GM21423 (cell line): Measurements from ENCODE around the gene INPP5B.
A peak's percentile ranks its signal among the peaks of the same experiment; 100 is the strongest.
"Not testable (repeated sequence)": the region's sequence is repeated elsewhere in the genome, so short reads cannot be mapped to it uniquely, and the experiment has no call there.

Experiments
- ATAC-seq: cut with Tn5 transposase; IDR thresholded peaks from one replicate; pipeline ENCODE4 v1.9.1; 2021; ENCODE audit warnings: mild to moderate bottlenecking, moderate library complexity; ENCODE audit not compliant: unreplicated experiment

The INPP5B gene

DNA sequence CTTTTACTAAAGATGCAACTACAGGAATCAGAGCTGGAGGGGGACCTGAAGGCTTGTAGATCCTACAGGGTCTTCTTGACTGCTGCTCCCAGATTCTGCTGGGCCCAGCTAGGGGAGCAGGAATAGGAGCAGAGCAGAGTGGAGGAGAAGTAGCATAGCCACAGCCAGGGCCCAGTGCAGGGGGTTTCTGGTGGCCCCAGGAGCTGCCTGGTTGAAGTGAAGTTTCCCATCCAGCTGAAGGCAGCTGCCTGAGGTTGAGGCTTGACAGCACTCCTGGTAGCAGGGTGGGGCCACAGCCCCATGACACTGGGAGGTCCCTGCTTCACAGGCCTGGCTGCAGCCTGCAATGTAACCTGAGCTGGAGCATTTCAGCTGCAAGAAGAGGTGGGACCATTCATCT lies 2.0 kb upstream of the INPP5B start:
- no peak for ATAC-seq

DNA sequence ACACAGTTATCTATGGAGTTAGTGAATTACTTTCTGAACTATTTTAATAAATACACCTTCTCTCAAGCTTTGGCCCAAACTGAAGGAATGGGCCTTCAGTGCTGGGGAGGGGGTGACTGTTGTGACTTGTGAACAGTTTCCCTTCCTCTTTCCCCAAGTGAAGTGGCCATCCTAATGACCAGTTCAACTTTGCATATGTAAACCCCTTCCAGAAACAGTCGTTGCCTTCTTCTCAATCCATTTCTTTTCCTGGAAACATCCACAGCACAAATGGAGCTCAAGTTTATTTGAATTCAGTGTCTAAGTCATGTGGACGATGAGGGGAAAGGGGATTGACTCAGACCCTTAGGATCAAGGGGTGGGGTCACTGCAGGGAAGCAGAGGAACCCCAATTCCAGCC lies 1.3 kb upstream of the INPP5B start:
- ATAC-seq = no peak

DNA sequence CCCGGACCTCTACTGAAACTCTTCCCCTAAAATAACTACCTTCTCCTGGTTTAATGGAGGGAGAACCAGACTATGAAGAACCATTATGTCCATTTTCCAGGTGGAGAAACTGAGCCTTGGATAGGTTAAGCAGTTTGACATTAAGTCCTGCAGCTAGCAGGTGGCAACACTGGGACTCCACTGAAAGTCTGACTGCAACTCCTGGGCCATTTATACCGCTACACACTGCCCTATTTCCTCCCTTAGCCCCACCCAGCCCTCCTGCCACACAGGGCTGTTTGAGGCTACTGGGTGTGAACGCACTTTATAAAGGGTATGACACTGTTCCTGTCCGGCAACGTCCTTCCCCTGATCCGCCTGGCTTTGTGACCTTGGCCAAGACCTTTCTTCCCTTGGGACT lies 511 bp upstream of the INPP5B start:
- no peak for ATAC-seq

DNA sequence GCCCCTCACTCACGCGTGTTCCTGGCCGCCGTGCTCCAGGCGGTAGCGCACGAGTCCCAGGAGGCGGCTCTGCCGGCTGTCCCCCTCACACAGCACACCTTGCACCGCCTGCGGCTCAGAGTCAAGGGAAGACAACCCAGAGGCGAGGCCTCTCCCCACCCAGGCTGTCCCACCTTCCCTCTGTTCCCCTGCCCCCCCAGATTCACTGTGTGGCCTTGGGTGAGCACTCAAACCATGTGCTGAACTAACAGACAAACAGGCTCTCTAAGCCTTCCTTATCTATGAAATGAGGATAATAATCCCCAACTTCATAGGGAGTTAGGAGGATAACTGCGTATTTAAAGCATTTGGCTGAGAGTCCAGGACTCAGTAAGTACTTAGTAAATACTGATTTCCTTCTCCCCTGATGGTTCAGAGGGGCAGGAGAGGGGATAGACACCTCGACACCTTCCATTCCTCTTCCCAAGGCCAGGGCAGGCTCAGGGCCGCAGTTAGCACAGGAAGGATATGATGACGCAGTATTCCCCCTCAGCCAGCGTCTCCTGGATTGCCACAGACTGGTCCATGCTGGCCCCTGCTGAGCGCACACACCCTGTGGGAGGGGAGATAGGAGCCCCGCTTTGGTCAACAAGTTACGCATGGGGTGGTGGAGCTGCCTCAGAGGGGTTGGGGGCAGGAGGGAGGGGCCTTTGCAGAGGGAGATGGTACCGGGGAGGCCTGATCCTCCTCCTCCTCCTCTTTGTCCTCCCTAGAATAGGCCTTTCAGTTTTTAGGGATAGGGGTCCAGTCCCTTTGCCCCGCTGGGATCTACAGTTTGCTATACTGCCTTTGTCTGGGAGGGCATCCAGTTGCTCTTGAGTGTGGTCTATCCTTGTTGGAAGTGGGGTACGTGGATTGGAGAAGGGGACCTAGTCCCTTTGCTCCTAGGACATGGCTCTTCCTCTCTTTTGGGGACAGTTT lies 830 bp downstream of the INPP5B start:
- ATAC-seq = peak; percentile 3

DNA sequence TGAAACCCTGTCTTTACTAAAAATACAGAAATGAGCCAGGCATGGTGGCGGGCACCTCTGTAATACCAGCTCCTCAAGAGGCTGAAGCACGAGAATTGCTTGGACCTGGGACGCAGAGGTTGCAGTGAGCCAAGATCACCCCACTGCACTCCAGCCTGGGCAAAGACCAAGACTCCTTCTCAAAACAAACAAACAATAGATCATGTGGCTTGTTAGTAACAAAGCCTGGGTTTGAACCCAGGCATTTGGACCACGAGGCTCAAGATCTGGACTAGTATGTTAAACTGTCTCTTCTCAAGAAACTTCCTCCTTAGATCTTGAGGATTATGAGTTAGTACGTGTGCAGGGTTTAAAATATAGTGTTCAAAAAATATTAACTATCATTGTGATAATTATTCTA lies 1.6 kb downstream of the INPP5B start:
- no peak for ATAC-seq

DNA sequence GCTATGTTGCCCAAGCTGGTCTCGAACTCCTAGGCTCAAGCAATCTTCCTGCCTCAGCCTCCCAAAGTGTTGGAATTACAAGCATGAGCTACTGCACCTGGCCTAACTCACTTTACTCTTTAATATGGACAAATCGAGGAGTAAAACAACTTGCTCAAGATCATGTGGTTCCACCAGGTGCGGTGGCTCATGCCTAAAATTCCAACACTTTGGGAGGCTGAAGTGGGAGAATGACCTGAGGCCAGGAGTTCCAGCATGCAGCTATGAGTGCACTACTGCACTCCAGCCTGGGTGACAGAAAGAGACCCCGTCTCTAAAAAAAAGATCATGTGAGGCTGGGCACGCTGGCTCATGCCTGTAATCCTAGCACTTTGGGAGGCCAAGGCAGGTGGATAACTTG lies 2.0 kb downstream of the INPP5B start:
- no peak for ATAC-seq

DNA sequence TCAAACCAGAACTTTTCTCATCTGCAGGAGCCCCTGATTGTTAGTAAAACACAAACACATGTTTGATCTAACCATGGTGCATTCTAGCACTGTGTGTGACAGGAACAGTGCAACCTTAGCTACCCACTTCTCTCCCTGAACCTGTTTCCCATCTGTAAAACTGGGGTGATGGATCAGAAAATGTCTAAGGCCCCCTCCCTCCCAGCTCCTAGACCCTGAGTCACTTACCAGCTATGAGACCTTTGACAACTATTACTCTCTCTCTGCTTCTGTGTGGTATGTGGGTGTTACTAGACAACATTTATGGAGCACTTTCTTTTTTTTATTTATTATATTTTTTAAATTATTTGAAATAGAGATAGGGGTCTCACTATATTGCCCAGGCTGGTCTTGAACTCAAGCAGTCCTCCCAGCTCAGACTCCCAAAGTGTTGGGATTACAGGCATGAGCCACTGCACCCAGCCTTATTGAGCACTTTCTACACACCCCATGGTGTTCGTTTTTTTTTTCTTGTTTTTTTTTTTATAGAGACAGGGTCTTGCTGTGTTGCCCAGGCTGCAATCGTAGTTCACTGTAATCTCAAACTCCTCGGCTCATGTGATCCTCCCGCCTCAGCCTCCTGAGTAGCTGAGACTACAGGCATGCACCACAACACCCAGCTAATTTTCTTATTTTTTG lies 2.6 kb downstream of the INPP5B start:
- ATAC-seq = no peak

DNA sequence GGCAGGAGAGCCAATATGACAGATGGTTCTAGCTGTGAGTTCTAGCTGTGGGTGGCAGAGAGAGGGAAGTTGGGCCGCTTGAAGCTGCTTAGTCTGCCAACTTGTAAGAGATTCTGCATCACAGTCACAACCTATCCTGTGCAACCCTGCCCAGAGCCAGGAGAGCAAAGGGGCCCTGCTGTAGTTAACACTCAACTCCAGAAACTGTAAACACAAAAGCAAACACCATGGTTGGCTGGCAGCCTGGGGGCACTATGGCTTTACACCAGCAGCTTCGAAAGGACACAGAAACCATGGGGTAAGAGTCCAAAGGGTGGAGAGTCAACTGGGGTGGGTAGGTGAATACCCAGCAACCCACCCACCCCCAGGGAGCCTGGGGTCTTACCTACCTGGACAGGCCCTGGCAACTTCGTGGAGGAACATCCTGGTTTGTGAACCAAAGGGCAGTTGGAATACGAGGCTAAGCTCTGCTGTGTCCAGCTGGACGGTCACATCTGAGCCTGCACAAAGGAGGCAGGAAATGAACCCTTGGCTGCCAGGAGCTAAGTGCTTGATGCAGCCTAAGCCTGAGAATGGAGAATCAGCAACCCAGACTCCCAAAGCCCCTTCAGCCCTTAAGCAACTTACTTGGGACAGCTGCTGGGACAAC lies 6.4 kb downstream of the INPP5B start:
- no peak for ATAC-seq

DNA sequence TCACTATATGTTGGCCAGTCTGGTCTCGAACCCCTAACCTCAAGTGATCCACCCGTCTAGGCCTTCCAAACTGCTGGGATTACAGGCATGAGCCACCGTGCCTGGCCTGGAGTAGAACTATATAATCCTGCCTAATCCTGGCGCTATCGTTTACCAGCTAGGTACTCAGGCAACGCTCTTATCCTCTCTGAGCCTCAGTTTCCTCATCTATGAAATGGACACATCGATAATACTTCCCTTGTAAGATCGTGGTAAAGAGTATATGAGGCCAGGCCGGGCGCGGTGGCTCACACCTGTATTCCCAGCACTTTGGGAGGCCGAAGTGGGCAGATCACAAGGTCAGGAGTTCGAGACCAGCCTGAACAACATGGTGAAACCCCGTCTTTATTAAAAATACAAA lies 10.1 kb downstream of the INPP5B start:
- ATAC-seq = not testable (repeated sequence)

DNA sequence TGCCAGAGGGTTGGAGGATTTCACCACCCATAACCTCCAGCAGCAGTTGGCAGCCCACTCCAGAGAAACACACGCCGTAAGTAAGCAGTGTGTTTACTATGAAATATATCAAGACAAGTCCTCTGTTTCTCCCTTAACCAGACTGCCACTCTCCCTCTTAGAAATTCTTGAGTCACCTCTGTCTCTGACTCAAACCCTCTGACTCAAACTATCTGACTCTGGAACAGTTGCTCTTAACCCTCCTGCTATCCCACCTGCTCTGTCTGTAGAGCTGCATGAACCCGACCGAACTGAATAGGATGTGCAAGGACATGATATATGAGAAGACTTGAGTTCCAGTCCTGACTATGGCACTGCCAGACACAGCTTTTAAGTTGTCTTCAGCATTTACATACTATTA lies 14.1 kb downstream of the INPP5B start:
- no peak for ATAC-seq

DNA sequence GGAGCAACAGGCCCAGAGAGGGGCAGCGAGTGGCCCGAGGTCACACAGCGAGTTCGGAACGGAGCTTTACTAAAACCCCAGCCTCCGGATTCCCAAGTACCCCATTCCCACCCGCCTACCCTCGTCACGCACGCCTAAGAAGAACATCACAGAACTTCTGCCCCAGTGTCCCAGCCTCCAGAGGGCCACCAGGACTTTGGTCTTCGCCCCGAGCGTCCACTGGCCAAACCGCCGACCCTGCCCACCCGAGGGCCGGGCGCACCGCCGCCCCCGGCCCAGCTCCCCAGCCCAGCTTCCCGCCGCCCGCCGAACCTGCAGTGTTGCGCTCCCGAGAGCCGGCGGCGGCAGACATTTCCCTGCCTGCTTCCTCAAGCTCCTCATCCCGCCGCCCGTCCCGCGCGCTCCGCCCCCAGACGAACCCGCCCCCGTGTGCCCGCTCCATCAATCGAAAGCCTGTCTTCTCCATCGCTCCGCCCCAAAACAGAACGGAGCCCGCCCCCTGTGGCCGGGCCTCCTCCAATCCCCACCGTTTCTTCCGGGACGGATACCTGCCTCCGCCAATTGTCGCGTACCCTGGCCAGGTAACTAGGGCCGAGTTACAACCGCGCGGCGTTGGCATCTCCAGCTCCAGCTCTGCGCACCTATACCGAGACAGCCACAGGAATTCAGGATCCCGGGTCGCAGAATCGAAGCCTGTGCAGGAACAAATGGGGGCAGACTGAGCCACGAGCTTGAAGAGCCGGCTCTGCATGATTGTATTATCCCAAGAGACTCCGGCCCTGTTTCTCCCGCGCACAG lies 15.3 kb downstream of the INPP5B start:
- ATAC-seq = peak; percentile 91

DNA sequence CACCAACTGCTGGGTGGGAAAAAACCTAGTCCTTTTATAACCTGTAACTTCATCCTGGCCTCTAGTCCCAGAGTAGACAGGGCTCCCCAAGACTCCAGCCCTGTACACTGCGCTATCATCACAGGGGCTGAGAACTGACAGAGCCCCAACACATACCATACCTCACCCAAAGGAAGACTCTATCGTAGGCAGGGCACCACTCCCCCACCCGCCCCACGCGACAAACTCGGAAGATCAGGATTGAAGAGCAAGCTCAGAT lies 15.8 kb downstream of the INPP5B start:
- ATAC-seq = no peak

DNA sequence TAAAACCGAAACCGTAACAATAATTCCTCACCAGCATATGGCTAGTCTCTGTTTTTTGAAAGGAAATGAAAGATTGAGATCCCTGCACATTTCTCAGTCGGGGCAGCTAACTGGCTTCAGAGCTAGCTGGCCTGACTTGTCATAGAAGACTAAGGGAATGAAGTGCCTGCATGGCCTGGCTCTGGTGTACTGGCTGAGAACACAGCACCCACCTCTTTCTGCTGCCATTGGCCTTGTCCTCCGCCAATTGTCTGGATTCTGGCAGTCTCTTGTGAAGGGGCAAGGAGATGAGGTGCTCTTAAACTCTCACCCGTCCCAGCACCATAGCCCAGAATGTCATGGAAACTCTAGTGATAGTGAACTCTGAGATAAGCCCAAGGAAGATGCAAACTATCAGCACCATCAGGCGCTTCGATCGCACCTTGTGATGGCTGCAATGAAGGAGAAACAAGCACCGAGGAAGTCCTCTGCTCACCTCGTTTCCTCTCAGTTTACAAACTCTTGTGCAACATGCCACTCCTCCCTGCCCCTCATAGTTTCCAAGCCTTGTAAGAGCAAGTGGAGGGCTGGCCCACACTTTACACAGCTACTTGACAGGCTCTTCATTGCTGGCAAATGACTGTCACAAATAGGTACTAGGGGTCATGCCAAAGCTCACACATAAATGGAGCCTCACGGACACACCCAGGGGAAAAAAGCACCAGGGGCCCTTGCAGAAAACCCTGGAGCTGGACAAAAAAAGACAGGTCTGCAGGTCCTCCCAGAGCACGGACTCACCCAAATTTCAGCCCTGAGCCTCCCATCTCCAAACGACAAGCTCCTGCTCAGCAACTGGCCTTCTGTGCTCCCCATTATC lies 16.4 kb downstream of the INPP5B start:
- ATAC-seq = no peak

DNA sequence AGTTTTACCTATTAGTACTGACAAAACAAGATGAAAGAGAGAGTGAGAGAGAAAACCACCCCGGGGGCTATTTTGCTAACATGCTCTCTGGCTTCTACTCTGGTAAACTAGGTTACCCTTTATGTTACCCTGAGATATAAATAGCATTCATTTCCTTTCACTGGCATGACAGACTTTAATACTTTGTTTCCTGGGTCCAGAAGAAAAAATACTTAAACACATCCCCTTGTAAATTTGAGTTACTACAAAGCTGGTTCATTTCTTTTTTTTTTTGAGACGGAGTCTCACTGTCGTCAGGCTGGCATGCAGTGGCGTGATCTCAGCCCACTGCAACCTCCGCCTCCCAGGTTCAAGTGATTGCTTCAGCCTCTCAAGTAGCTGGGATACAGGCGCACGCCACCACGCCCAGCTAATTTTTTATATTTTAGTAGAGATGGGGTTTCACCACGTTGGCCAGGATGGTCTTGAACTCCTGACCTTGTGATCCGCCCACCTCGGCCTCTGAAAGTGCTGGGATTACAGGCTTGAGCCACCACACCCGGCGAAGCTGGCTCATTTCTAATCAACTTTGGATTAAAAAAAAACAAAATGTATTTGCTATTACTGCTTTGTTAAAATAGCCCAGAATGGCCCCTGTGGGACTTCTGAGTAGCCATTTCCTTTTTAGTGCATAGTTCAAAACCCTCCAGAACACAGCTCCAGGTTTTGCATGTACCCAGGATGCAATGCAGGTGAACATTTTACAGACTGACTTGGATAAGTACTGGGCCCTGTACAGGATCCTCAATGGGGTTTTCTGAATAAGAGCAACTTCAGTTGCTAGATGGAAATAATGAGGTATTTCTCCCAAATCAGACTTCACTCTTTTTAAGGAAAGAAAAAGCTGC lies 20.6 kb downstream of the INPP5B start:
- no peak for ATAC-seq

DNA sequence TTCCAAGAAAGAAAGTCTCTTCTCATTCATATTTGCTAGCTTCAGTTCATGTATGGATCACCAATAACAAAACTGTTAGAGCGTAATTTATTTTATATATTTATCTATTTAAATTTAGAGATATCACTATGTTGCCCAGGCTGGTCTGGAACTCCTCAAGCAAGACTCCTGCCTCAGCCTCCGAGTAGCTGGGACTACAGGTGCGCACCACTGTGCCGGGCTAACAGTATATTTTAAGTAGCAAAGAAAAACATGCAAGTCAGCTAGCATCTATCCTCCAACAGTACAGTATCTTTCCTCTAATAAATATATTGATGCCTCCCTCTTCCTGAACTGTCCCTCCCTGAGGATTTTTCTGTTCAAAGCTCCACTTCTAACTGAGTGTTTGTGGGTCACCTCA lies 21.5 kb downstream of the INPP5B start:
- ATAC-seq = no peak

DNA sequence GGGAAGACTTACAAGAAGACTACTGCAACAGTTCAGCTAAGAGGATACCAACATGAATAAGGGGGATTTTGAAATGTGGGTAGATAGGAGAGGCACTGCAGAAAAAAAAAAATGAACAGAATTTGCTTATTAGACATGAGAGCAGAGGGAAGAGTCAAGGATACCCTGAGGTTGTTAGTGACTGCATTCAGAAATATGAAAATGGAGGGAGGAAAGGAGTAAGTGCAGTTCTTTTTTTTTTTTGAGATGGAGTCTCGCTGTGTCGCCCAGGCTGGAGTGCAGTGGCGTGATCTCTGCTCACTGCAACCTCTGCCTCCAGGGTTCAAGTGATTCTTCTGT lies 23.3 kb downstream of the INPP5B start:
- ATAC-seq = no peak

DNA sequence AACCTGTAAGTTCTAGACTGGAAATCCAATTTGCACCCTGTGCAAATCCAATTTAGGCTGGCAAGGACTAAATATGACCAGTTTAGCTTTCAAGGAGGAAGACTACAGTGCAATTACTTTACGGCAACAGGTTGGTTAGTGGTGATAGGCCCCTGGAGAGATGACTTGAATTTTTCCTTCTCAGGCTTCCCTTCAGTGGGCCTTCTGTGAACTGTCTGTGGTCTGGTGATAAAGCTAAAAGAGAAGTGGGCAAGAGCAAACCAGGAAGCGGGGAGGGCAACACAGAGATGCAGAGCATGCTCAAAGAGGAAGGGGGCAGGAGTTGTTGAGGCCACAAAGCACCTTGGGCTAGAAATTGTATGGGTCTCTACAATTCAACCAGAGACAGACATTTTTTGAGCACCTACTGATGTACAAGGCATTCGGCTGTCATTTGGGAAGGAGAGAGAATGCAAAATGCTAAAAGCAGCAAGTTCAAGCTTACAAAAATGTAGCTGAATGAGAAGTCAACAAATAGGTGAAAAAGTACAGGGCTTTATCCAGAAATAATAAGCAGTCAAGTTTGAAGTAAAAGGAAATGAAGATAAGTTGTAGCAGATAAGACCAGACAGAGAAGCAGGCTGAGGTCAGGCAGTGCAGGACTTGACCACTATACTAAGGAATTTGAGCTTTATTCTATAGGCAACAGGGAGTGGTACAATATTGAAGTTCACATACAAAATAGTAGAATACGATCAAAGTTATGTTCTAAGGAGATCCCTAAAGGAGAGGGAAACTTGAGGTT lies 23.9 kb downstream of the INPP5B start:
- peak; percentile 59 for ATAC-seq

DNA sequence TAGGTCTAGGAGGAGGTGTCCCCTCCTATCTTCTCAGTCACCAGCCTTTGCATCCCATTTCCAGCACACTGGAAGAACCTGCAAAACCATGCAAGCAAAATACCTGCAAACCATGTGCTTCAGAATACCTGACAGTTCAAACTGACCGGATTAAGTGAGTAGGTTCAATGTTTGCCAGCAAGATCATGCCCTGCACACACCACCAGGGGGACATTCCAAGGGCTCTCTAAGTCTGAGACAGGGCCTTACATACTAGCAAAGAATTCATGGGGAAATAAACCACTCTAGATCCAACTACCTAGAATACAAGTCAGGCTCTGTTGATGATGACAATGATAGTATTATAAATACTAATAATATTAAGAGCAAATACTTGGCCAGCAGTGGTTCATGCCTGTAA lies 27.6 kb downstream of the INPP5B start:
- no peak for ATAC-seq
